Globus pallidus (tissue), 1 donor: Measurements from ENCODE around the gene TENM4.

Source experiments
- DNase-seq: peaks from one replicate; pipeline ENCODE4 v3.0.0-alpha.2; 2015; ENCODE audit warnings: low spot score

Gene TENM4

GRCh38 chr11:78737301-78737700 is 703.5 kb downstream of the TENM4 start:
- no peak for DNase-seq

- no peak for DNase-seq
These were observed 705.1 kb downstream of the TENM4 start for GRCh38 chr11:78735711-78736110.

- no peak for DNase-seq
These were observed 707.8 kb downstream of the TENM4 start for GRCh38 chr11:78733031-78733430.

GRCh38 chr11:78732246-78732645 is 708.6 kb downstream of the TENM4 start:
- DNase-seq, result no peak

- DNase-seq, result no peak
These were observed 709.8 kb downstream of the TENM4 start for GRCh38 chr11:78731027-78731426.

GRCh38 chr11:78730267-78730824 is 710.5 kb downstream of the TENM4 start:
- DNase-seq, result no peak

GRCh38 chr11:78727816-78728215 is 713.0 kb downstream of the TENM4 start:
- DNase-seq, result peak; percentile 7

- no peak for DNase-seq
These were observed 715.6 kb downstream of the TENM4 start for GRCh38 chr11:78725200-78725599.

- no peak for DNase-seq
These were observed 718.0 kb downstream of the TENM4 start for GRCh38 chr11:78722786-78723185.

- DNase-seq, result no peak
These were observed 720.4 kb downstream of the TENM4 start for GRCh38 chr11:78720281-78720989.

GRCh38 chr11:78717041-78717440 is 723.8 kb downstream of the TENM4 start:
- no peak for DNase-seq

- peak; percentile 14 for DNase-seq
These were observed 725.1 kb downstream of the TENM4 start for GRCh38 chr11:78715639-78716311.

- no peak for DNase-seq
These were observed 726.3 kb downstream of the TENM4 start for GRCh38 chr11:78714539-78714938.

- DNase-seq, result no peak
These were observed 729.1 kb downstream of the TENM4 start for GRCh38 chr11:78711735-78712134.

- DNase-seq, result no peak
These were observed 730.4 kb downstream of the TENM4 start for GRCh38 chr11:78710417-78710816.

- DNase-seq, result no peak
These were observed 732.4 kb downstream of the TENM4 start for GRCh38 chr11:78708388-78708787.

GRCh38 chr11:78706551-78706950 is 734.3 kb downstream of the TENM4 start:
- DNase-seq, result no peak

GRCh38 chr11:78704811-78705210 is 736.0 kb downstream of the TENM4 start:
- no peak for DNase-seq

GRCh38 chr11:78699609-78700135 is 741.2 kb downstream of the TENM4 start:
- DNase-seq, result no peak

GRCh38 chr11:78698612-78699011 is 742.2 kb downstream of the TENM4 start:
- DNase-seq, result no peak

- no peak for DNase-seq
These were observed 744.7 kb downstream of the TENM4 start for GRCh38 chr11:78696177-78696576.

- no peak for DNase-seq
These were observed 746.7 kb downstream of the TENM4 start for GRCh38 chr11:78694152-78694551.

- no peak for DNase-seq
These were observed 749.6 kb downstream of the TENM4 start for GRCh38 chr11:78691215-78691614.
